GM12878 (cell line): ENCODE measurements around the gene ATP1A1. TPM values are rescaled to one million over a fixed set of nuclear protein-coding genes. Genes with fewer than 3 reads are reported as not detected.

ENCODE experiments used
- ATAC-seq: fragments of 200-7000 bp; cut with Tn5 transposase; 3 replicates; pipeline ENCODE4 v1.9.1; 2020; ENCODE audit warnings: mild to moderate bottlenecking, moderate library complexity
- BruUV-seq: library from RNA; stranded (reverse); fragments of 400-500 nt; replicated peaks from 2 replicates; lab custom pipeline; 2021; lab: Mats Ljungman, UMichigan
- CTCF ChIA-PET: fragments of 300-600 bp; sonication (Branson Sonifier 250); formaldehyde crosslinking; extraction: SDS; loops from one replicate; lab custom pipeline; 2021; ENCODE audit warnings: inconsistent platforms; lab: Yijun Ruan, JAX
- POLR2A ChIA-PET: fragments of 350-600 bp; formaldehyde crosslinking; extraction: SDS; loops from one replicate; lab custom pipeline; 2021; ENCODE audit warnings: inconsistent platforms; lab: Charles Lee
- RAD21 ChIA-PET: fragments of 300-600 bp; sonication (Branson Sonifier 250); formaldehyde crosslinking; loops from one replicate; lab custom pipeline; 2023; ENCODE audit warnings: antibody characterized with exemption; ENCODE audit not compliant: unreplicated experiment; lab: Charles Lee
- SMC1A ChIA-PET: fragments of 300-600 bp; sonication (Branson Sonifier 250); formaldehyde crosslinking; loops from one replicate; lab custom pipeline; 2023; ENCODE audit not compliant: unreplicated experiment, uncharacterized antibody; lab: Charles Lee
- DNase-seq: peaks from one replicate; pipeline ENCODE4 v3.0.0-alpha.2; 2011; ENCODE audit warnings: low read depth, low spot score
- FAIRE-seq: peaks from 3 replicates; lab custom pipeline; 2011; peaks lifted over from hg19 to GRCh38; lab: Jason Lieb, UNC
- H2AFZ ChIP-seq: 2 replicates; pipeline ENCODE4 v1.6.0; 2011; ENCODE audit warnings: low read depth, low read length, control low read depth; ENCODE audit not compliant: control insufficient read depth
- H3K27ac ChIP-seq: 2 replicates; pipeline ENCODE4 v1.5.1; 2011; ENCODE audit warnings: control low read depth; ENCODE audit not compliant: control insufficient read depth, insufficient read depth
- H3K27me3 ChIP-seq, 2 experiments: replicated peaks in 1 of 2; 2 replicates each; pipeline versions ENCODE4 v1.6.0 to v1.6.1; 2011; ENCODE audit warnings: low read length in 1 of 2; ENCODE audit not compliant: control insufficient read depth in 2 of 2, insufficient read depth in 2 of 2
- H3K36me3 ChIP-seq, 2 experiments: 2 replicates each; pipeline ENCODE4 v1.5.1; 2011; ENCODE audit warnings: low read length in 1 of 2; ENCODE audit not compliant: control insufficient read depth in 2 of 2, insufficient read depth in 2 of 2
- H3K4me1 ChIP-seq: 2 replicates; pipeline ENCODE4 v1.6.1; 2011; ENCODE audit warnings: mild to moderate bottlenecking, low read length, moderate library complexity, mixed read lengths; ENCODE audit not compliant: control insufficient read depth, insufficient read depth
- H3K4me2 ChIP-seq: 2 replicates; pipeline ENCODE4 v1.6.0; 2011; ENCODE audit warnings: control low read depth; ENCODE audit not compliant: control insufficient read depth, insufficient read depth
- H3K4me3 ChIP-seq: fragments of 200-600 bp; sonication (generic); 2 replicates; pipeline ENCODE4 v1.5.1; 2016
- H3K79me2 ChIP-seq: 2 replicates; pipeline ENCODE4 v1.6.0; 2011; ENCODE audit warnings: low read length; ENCODE audit not compliant: control insufficient read depth, insufficient read depth
- H3K9ac ChIP-seq: 2 replicates; pipeline ENCODE4 v1.8.0; 2011; ENCODE audit warnings: low read length, control low read depth, mixed read lengths; ENCODE audit not compliant: control insufficient read depth, insufficient read depth
- H3K9me3 ChIP-seq: replicated peaks from 3 replicates; pipeline ENCODE4 v1.5.1; 2011; ENCODE audit warnings: mild to moderate bottlenecking, low read length; ENCODE audit not compliant: control insufficient read depth, insufficient read depth
- H4K20me1 ChIP-seq: 2 replicates; pipeline ENCODE4 v1.6.0; 2011; ENCODE audit not compliant: control insufficient read depth, insufficient read depth
- EED ChIP-seq: sonication (generic); IDR thresholded peaks from 2 replicates; pipeline ENCODE4 v1.6.1; 2016; ENCODE audit warnings: antibody characterized with exemption, low read depth
- ELK1 ChIP-seq: IDR thresholded peaks from 2 replicates; pipeline ENCODE4 v1.6.1; 2012; ENCODE audit warnings: low read depth, low read length, improper control_type of control experiment
- ESRRA ChIP-seq: IDR thresholded peaks from 2 replicates; pipeline ENCODE4 v1.6.1; 2012; ENCODE audit warnings: mild to moderate bottlenecking, low read length, improper control_type of control experiment
- HDAC2 ChIP-seq: fragments of 200-600 bp; sonication (generic); IDR thresholded peaks from 2 replicates; pipeline ENCODE4 v1.6.1; 2017
- MEF2B ChIP-seq: fragments of 450-650 bp; IDR thresholded peaks from 2 replicates; pipeline ENCODE4 v1.6.1; 2018; ENCODE audit warnings: mild to moderate bottlenecking, moderate library complexity; ENCODE audit not compliant: partially characterized antibody, poor library complexity, severe bottlenecking
- NFYA ChIP-seq: IDR thresholded peaks from 2 replicates; pipeline ENCODE4 v1.6.1; 2011; ENCODE audit warnings: low read depth, mild to moderate bottlenecking, low read length, improper control_type of control experiment, borderline replicate concordance
- RCOR1 ChIP-seq: conservative IDR thresholded peaks from 2 replicates; pipeline ENCODE4 v1.6.1; 2012; ENCODE audit warnings: low read depth, low read length, improper control_type of control experiment
- TAF1 ChIP-seq: IDR thresholded peaks from 2 replicates; pipeline ENCODE4 v1.6.1; 2011; ENCODE audit warnings: mild to moderate bottlenecking, low read depth, low read length, borderline replicate concordance
- whole genome bisulfite sequencing: methylation state at CpG from one replicate; pipeline ENCODE4 v1.1.6; 2016; ENCODE audit warnings: low lambda C conversion rate; ENCODE audit not compliant: insufficient replicate concordance, insufficient coverage; ENCODE audit errors: missing lambda C conversion rate; 5-methylcytosine and 5-hydroxymethylcytosine counted together
- in situ Hi-C: fragments of 300-500 bp; cut with MboI; formaldehyde crosslinking; loops from 9 replicates; pipeline ENCODE4 v1.14.3; 2018; ENCODE audit warnings: mixed read lengths
- intact Hi-C: fragments of 100-400 bp; cut with micrococcal nuclease; formaldehyde crosslinking; loops from one replicate; pipeline ENCODE4 v1.14.2; 2022; ENCODE audit not compliant: unreplicated experiment
- polyA plus RNA-seq, 11 experiments: library from polyadenylated mRNA; depleted of rRNA in 4 of 11; unstranded in 6 of 11; stranded (reverse) in 5 of 11; fragments of >200 nt; fragmentation: Nextera tagmentation in 4 of 11; fragmentation: Illumina TruSeq in 1 of 11; extraction: Ambion mirVana in 4 of 11; extraction: Trizol in 1 of 11; gene quantifications; 1 replicate in 1 of 11; 2 replicates in 10 of 11; pipeline versions ENCODE4 v1.2.1 to v1.2.3, GENCODE V29; 2011 to 2016; ENCODE audit warnings: inconsistent platforms in 2 of 11, missing spikeins in 2 of 11, low read depth in 1 of 11
- total RNA-seq, 4 experiments: library from RNA; depleted of rRNA in 3 of 4; stranded (reverse); fragments of >200 nt in 3 of 4; fragmentation: Illumina TruSeq in 1 of 4; extraction: Trizol in 1 of 4; gene quantifications; 2 replicates each; pipeline versions ENCODE4 v1.2.1 to v1.2.3, GENCODE V29; 2013 to 2021

Gene ATP1A1
- total and polyA plus RNA-seq, 10 of the 15 experiments (the other 5 are each of a cell fraction or from before 2014, with no cell fraction given), result 113 to 566 (median 313) TPM

- H3K9me3 ChIP-seq, result no peaks in the 10 kb centered on the region
- TF ChIP-seq HDAC2, result no peak
- no peak for TF ChIP-seq EED
- no peak for TF ChIP-seq ESRRA
- no peak for TF ChIP-seq ELK1
- TF ChIP-seq MEF2B, result no peak
- TF ChIP-seq NFYA, result no peak
- TF ChIP-seq RCOR1, result no peak
- TF ChIP-seq TAF1, result no peak
- H3K4me1 ChIP-seq, result peaks cover 11% of the 10 kb centered on the region
- ChIA-PET RAD21 (interaction anchor here (4.2 kb wide), 1 partner anchor 40 kb away, joined by 30 read pairs; the partner anchor contains the start of gene ATP1A1), CTCF (no interaction called here), SMC1A (interaction anchor here (0.8 to 4.1 kb wide), 2 partner anchors 33 to 55 kb away, joined by 4 to 31 read pairs; no protein-coding TSS in a partner anchor), POLR2A (interaction anchor here (0.6 kb wide), 1 partner anchor 233 kb away, joined by 3 read pairs; no protein-coding TSS in a partner anchor)
- DNase-seq (no peak), ATAC-seq (no peak), FAIRE-seq (no peak)
- no TSS peak for BruUV-seq
- H3K9ac ChIP-seq, result no peak overlapping the region
- H3K79me2 ChIP-seq, result peaks cover 13% of the 10 kb centered on the region
- no peak overlapping the region for H3K4me2 ChIP-seq
- 96% methylated on average over 3 of the region's 3 CpGs for WGBS
- intact Hi-C loops (no loop called here), in situ Hi-C loops (no loop called here)
- no peak overlapping the region for H2AFZ ChIP-seq
- H3K4me3 ChIP-seq, result no peak overlapping the region
- H3K27ac ChIP-seq, result no peak overlapping the region
- no peaks in the 10 kb centered on the region for H3K27me3 ChIP-seq
- H3K36me3 ChIP-seq, result no peaks in the 10 kb centered on the region
- H4K20me1 ChIP-seq, result no peaks in the 10 kb centered on the region
Observed at GRCh38 chr1:116415200-116415698, 42.2 kb downstream of the ATP1A1 start.
